ENCODE results near the gene PAPPA.

DNA sequence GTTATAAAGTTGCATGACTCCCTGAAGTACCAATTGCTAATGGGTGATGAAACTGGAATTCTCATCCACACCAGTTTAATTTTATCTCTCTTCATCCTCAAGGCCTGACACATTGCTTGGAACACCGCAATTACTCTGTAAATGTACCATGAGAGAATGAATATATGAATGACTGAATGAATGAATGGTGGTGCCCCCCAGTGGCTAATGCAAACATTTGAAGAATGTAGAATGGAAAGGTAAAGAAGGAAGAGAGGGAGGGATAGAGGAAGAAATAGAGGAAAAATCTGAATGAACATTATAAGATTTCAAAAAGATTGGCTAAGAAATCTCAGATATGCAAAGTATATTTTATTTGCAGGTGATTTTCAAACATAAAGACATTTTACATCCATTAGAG, 13.1 kb downstream of the PAPPA start:
- TF ChIP-seq, protein P1, sequence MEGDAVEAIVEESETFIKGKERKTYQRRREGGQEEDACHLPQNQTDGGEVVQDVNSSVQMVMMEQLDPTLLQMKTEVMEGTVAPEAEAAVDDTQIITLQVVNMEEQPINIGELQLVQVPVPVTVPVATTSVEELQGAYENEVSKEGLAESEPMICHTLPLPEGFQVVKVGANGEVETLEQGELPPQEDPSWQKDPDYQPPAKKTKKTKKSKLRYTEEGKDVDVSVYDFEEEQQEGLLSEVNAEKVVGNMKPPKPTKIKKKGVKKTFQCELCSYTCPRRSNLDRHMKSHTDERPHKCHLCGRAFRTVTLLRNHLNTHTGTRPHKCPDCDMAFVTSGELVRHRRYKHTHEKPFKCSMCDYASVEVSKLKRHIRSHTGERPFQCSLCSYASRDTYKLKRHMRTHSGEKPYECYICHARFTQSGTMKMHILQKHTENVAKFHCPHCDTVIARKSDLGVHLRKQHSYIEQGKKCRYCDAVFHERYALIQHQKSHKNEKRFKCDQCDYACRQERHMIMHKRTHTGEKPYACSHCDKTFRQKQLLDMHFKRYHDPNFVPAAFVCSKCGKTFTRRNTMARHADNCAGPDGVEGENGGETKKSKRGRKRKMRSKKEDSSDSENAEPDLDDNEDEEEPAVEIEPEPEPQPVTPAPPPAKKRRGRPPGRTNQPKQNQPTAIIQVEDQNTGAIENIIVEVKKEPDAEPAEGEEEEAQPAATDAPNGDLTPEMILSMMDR (IDR thresholded peaks at IDR 0.05): no peak
- TF ChIP-seq EP300 (IDR thresholded peaks at IDR 0.05) (no peak), POLR2A (IDR thresholded peaks at IDR 0.05) (no peak)
